HG03280 (cell line): ENCODE results near the gene IL15RA.

ENCODE experiments used
- ATAC-seq: cut with Tn5 transposase; IDR thresholded peaks from one replicate; pipeline ENCODE4 v1.9.1; 2021; ENCODE audit warnings: mild to moderate bottlenecking, moderate library complexity; ENCODE audit not compliant: unreplicated experiment

IL15RA gene, protein sequence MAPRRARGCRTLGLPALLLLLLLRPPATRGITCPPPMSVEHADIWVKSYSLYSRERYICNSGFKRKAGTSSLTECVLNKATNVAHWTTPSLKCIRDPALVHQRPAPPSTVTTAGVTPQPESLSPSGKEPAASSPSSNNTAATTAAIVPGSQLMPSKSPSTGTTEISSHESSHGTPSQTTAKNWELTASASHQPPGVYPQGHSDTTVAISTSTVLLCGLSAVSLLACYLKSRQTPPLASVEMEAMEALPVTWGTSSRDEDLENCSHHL

GRCh38 chr10:5977471-5978229, at the start of gene IL15RA:
TSS of gene IL15RA (minus strand) at chr10:5977543. CDS start at chr10:5977492, 51 bp downstream.
- peak; percentile 63 for ATAC-seq

GRCh38 chr10:6025683-6026255, 48.4 kb upstream of the IL15RA start:
- no peak for ATAC-seq

- ATAC-seq, result no peak
These were observed 47.0 kb upstream of the IL15RA start for GRCh38 chr10:6024334-6024682.

DNA sequence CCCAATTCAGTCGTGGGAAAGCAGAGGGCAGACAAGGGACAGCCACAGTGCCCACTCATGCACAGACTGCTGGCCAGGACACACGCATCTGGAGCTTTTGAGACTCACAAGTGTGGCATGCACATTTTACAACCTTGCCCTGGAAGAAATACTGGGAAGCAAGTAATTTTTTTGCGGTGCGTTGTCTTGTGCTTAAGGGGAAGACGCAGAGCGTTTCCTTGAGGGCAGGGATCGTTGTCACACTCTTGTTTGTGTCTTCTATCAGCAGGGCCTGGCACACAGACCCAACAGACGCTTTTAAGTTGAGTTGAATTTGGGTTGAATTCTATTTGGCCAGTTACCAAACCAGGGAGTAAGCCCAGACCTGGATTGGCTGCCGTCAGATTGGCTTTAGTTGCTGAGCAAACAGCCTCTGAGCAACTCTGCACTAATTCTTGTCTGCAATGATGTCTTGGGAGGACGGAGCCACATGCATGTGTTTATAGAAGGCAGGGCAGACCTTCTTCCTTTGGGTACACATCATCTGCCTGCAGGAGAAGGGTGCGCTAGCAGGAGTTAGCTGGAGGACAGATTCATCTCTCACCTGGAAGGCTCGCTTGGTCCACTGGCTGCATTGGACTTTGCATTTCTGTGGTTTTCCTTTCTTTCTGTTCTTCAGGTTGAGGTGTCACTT, 46.5 kb upstream of the IL15RA start:
- no peak for ATAC-seq

GRCh38 chr10:6022660-6023059, 45.3 kb upstream of the IL15RA start:
- no peak for ATAC-seq

- ATAC-seq, result no peak
These were observed 43.5 kb upstream of the IL15RA start for GRCh38 chr10:6020826-6021225.

GRCh38 chr10:6019796-6020195, 42.5 kb upstream of the IL15RA start:
- no peak for ATAC-seq

DNA sequence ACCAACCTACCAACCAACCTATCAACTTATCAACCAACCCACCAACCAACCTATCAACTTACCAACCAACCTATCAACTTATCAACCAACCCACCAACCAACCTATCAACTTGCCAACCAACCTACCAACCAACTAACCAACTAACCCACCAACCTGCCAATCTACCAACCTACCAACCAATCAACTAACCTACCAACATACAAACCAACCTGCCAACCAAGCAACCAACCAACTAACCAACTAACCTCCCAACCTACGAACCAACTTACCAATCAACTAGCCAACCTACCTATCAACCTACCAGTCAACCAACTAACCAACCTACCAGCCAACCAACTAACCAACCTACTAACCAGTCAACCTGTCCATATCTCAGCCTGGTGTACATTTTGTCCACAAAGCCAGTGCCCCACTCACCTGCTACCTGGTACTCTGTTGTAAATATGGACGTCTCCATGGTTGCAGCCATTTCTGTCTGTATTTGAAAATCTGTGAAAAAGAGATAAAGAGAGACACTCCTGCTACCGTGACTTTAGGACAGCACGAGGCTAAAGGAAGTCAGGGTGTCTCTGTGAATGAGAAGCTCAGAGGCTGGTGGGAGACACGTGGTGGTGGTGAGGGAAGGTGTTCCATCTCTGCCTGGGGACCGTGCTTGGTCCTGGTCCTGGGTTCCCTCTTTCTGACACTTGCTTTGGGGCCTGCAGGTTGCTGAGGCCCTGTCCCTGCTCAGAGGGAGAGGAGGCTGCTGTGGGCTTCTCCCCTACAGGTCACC, 41.9 kb upstream of the IL15RA start:
- ATAC-seq, result no peak

DNA sequence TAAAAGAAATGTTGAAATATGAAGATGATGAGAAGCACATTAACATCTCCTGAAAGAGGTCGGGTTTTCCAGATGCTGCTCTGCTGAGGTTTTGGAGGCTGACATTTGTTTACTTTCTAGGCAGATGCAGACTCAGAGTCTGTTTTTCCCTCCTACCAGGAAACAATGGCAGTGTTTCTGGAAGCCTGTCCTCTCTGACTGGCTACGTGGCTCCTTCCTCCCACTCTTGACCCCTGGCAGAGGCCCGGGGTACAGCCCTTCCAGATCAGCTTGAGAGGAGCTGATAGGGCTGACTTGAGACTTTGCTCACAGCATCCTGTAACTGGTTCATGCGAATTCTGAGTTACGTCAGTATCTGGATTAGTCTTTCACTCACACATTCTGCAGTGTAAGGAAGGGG, 41.1 kb upstream of the IL15RA start:
- no peak for ATAC-seq

- ATAC-seq, result no peak
These were observed 40.5 kb upstream of the IL15RA start for GRCh38 chr10:6017781-6018354.

DNA sequence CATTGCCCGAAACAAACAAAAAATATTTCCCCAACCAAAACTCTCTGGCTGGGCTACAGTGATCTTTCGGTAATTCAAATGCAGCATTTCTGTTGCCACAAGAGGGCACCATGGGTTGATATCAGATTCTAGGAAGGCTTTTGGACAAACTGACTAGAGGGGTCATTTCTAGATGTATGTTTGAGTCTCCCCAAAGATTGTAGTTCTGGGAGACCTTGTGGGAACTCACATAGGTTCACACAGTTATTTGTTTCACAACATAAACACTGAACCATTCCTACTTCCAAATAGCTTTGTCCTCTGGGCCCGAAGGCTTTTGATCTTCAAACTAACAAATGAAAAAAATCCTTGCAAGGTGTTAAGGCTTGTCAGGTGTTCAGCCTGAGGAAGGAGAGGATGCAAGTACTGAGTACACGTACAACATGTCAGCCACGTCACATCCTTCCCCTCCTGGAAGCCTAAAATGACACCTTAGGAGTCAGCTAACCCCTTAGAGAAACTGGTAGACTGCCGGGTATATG, 37.0 kb upstream of the IL15RA start:
- peak; percentile 48 for ATAC-seq

GRCh38 chr10:6013413-6014192, 36.3 kb upstream of the IL15RA start:
- ATAC-seq, result no peak

DNA sequence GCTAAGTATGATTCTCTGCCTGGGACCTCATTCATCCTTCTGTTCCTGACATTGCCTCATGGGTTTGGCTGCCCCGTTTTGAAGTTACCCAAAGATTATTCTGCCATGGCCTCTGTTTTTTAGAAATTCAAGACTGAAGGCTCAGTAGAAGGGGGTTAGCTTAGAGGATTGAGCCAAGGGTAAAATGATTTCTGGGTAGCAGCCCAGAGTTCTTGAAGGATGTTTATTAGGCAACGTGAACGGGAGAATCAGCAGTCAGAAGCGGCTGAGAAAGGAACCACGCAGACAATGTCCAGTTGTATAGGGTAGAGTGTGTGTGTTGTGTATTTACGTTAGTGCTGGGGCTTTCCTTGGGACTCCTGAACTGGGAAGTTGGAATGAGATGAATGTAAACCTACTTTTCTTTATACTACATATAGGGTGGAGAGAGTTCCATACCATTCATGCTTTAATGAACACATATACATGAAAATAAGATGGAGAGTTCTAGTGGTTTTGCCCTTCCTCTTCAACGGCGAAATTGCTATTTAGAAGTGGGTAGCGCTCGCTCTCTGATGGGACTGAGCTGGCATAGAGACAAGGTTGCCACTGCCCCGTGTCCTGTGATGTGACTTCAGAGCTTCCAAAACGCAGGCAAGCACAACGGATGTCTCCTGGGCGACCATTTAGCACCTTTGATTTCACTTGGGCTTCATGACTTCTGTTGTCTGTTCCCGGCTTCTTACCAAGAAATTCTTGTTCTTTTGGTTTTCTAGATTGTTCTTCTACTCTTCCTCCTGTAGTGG, 35.0 kb upstream of the IL15RA start:
- ATAC-seq, result no peak

GRCh38 chr10:6011558-6011957, 34.2 kb upstream of the IL15RA start:
- no peak for ATAC-seq

DNA sequence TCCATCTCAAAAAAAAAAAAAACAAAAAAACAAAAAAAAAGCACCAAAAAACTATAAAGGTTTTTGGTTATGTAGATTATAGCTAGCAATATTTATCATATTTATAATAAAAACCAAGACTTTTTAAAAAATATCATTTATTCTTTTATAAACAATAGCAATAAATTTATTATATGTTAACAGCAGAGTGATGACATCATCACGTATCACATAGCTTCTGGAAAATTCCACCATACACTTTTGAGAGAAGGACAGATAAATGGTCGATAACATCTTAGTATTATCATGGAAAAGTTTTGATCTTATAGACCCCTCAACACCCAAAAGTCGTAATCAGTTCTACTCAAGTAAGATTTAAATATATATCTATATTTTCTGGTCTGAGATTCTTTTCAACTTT, 33.2 kb upstream of the IL15RA start:
- ATAC-seq, result no peak

GRCh38 chr10:6009961-6010360, 32.6 kb upstream of the IL15RA start:
- no peak for ATAC-seq

- no peak for ATAC-seq
These were observed 31.8 kb upstream of the IL15RA start for GRCh38 chr10:6009150-6009549.

GRCh38 chr10:6008497-6009142, 31.3 kb upstream of the IL15RA start:
- no peak for ATAC-seq
